Measurements from ENCODE around the gene EXOG.
A peak's percentile ranks its signal among the peaks of the same experiment; 100 is the strongest.

Gene EXOG

DNA sequence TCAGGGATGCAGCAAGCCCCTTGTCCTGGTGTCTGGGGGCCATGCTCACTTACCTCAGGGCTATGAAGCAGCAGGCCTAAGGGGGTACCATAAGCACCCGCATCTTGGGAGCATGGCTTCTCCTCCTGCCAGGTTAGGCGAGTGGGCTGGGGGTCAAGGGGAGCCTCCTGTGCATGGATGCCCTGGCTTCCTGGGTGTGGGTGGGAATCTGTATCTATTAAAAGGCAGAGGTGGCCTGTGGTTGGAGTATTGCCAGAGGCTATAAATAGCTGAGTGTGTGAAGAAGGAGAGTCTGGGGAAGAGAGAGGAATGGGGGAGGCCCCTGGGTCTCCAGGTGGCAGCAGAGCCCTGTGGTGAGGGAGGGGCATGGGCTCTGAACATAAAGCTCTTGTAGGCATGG is 22.9 kb upstream of the EXOG start:
- no peak for DNase-seq

DNA sequence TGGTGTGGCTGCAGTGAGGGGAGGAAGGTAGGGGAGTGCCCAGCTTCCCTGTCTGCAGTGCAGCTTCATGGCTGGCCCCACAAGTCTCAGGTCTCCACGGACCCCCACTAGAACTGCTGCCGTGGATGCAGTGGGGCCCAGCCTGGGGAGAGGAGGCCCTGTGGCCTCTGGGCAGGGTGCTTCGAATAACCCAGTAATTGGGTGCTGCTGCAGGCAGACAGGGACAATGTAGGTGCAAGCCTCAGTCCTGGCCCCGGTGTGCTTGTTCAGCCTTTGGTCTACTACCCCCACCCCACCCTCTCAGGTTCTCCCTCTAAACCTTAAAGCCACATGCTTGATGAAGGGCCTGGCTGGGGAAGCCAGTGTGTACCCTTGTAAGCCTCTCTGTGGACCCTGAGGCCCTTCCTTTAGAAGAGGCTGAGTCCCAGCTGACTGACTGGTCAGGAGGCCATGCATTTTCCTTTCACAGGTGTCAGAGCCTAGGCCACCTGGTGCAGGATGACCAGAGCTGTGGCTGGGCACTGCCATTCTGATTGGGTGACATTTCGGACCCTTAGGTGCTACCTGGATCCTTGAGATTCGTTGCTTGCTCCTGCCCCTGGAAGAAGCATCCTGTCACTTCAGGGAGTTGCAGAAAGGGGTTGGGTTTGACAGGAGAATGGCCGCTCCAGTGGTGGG is 21.1 kb upstream of the EXOG start:
- no peak for DNase-seq

DNA sequence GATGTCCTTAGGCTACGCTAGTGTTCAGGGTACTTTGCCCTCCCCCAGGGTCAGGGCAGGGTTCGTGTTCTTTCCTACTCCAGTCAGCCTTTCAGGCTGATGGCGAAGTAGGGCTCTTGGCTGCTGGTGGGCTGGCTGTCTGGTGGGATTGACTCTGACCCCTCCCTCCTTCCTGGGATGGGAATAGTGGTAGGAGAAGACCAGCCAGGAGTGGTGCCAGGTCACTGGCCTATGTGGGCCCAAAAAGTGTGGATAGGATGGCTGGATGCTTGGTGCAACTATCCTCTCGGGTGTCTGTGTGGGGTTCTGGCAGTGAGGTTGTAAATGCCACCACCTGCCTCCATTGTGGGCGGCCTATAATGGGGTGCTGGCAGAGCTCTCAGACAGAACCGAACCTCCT is 20.4 kb upstream of the EXOG start:
- no peak for DNase-seq

DNA sequence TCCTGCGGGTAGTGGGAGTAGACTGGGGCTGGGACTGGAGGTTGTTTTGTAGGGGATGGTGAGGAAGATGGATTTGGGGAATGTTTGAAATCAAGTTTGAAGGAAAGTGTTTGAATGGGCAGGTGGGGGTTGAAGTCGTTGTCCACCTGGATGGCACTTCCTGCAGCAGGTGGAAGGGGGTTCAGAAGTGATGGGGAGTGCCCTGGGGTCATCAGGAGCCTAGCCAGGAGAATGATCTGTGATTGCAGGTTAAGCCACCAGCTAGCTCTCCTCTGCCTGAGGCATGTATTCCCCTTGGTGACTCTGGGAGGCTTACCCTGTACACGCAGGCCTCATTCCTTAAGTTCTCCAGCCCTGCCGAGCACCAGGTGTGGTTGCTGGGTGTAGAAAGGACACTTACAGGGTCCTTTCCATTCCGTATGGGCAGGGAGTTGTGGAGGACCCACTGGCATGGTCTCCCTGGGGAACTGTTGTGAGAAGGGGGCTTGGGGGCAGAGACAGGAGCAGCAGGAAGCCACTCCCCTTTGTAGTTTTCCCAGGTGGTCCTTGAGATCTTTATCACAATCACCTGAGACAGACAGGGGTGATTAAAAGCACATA is 19.9 kb upstream of the EXOG start:
- no peak for DNase-seq

DNA sequence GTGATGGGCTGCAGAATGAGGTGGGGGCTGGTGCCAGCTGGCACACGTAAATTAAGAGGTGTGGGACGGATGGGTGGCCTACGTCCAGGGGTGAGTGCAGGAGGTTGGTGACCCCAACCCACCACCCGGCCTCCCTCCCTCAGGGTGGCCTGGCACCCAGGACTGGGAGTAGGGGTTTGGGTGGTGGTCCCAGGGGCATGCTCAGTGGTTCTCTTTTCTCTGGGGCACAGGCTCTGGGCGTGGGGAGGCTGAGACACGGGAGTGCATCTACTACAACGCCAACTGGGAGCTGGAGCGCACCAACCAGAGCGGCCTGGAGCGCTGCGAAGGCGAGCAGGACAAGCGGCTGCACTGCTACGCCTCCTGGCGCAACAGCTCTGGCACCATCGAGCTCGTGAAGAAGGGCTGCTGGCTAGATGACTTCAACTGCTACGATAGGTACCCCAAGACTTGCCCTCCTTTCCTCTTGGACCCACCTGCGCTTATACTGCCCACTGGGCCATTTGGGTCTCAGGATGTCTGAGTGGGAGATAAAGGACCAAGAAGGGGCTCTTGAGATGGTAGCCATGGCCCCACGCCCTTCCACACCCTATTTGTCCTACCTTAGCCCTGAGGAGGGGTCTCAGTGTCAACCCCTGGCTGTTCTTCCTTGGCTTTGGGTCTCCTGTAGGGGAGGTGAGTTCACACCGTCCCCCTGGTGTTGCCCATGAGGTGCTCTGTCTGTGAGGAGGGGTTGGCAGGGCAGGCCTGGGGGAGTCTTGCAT is 18.9 kb upstream of the EXOG start:
- DNase-seq = no peak

DNA sequence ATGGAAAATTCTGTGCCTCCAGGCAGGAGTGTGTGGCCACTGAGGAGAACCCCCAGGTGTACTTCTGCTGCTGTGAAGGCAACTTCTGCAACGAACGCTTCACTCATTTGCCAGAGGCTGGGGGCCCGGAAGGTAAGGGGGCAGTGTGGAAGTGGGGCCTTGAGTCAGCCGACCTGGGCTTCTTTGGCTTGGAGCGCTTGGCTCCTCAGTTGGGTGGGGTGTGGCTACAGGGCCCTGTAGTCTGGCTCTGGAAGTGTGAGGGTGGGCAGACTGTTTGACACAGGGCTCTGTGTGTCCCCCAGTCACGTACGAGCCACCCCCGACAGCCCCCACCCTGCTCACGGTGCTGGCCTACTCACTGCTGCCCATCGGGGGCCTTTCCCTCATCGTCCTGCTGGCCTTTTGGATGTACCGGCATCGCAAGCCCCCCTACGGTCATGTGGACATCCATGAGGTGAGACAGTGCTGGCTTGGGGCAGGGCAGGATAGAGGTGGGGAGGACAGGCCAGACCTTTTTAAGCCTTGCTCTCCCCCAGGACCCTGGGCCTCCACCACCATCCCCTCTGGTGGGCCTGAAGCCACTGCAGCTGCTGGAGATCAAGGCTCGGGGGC is 18.2 kb upstream of the EXOG start:
- no peak for DNase-seq

DNA sequence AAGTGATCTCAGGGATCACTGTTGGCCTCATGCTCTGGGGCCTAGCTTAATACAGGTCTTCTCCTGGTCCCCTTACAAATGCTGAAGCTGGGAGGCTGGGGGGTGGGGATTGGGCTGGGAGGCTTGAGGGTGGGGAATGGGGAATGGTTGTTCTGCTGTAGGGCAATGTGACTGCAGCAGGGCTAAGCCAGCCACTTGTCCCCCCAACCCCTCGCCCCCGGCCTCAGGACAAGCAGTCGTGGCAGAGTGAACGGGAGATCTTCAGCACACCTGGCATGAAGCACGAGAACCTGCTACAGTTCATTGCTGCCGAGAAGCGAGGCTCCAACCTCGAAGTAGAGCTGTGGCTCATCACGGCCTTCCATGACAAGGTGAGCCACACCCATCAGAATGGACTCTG is 17.2 kb upstream of the EXOG start:
- no peak for DNase-seq

DNA sequence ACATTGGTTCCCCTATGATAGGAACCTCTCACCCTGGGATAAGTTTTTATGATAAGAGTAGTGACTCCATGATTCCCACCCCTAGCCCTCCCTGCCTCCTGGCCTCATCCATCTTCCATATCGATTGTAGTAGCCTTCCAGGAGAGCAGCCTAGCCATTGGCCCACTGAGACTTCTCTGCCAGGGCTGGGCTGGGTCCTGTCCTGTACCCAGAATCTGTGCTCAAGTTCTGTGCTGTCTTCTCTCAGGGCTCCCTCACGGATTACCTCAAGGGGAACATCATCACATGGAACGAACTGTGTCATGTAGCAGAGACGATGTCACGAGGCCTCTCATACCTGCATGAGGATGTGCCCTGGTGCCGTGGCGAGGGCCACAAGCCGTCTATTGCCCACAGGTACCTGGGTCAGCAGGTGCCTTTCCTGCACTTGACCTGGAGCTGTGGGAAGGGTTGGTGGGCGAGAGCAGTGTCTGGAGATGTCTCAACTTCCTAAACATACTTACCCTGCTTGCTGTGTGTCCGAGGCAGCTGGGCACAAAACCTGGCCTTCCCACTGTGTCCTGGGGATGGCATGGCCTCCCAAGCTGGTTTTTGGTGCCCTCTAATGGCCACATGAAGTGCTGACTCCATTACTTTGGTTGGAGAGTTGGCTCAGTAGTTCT is 16.6 kb upstream of the EXOG start:
- DNase-seq = peak; percentile 62

DNA sequence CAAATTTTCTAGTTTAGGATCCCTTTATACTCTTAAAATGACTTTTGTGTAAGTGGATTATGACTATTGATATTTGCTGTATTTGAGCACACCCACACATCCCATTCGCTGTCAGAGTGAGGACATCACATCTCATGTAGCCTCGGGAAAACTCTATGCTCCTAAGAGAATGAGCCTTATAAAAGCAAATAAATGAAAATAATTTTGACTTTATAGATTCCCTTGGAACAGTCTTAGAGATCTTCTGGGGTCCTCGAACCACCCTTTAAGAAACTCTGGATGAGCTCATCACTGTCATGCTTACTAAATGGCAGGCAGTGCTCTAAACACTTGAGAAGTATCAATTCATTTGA is 16.1 kb upstream of the EXOG start:
- no peak for DNase-seq

DNA sequence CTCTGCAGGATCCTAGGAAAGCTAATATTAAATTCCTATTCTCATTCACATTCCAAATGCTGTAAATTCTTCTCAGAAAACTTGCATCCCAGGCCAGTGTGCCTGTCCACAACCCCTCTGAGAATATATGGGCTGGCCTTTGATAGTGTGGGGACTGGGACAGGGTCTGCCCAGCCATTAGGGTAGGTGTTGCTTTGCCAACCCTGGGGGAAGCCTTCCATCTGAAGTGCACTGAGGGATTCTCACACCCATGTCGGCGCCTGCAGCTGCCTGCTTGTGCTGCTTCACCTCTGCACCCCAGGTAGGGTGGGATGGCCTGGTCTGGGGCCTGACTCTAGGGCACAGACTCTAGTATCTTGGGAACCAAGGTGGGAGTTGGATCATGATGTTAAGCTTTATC is 15.2 kb upstream of the EXOG start:
- DNase-seq = no peak

DNA sequence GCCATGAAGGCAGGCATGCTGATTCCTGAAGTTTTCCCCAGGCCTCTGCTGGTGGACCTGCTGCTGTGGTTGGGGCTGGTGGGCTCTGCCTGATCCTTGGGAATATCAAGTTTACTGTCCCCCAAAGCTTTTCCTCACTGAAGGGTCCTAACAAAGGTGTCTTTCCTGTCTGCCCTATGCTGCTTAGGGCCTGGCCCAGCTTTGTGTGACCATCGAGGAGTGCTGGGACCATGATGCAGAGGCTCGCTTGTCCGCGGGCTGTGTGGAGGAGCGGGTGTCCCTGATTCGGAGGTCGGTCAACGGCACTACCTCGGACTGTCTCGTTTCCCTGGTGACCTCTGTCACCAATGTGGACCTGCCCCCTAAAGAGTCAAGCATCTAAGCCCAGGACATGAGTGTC is 13.2 kb upstream of the EXOG start:
- DNase-seq = no peak

DNA sequence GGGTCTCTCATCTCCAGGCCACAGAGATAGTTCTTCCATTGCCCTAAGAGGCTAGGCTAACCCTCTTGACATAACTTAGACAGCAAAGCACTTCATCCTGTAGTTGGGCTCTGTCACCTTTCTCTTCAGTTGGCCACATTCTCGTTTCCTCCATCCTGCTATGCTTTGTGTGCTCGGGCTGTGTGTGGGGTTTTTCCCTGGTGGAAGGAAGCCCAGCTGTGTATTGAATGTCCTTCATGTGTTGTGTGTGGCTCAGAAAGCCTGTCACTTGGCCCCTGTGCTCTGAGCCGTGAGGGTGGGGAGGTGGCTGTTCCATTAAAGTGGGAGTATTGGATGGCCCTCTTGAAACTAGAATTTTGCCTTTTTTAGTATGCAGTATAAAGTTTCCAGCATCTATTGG is 8.8 kb upstream of the EXOG start:
- DNase-seq = no peak

DNA sequence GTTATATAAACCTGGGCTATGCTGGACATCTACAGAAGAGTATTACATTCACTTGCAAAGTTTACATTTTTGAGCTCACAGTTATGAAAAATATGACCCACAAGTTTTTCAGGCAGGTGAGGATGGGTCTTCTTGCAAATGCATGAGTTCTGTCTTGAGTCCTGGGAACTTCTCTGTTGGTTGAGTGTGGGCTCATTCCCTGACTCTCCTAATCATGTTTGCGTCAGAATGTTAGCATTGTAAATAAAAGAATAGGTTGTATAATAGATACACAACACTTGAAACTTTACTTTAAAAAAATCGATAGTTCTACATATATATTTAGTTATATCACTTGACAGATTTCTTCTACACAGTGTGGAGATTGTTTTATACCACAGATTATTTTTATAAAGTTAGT is 7.2 kb upstream of the EXOG start:
- DNase-seq = no peak

DNA sequence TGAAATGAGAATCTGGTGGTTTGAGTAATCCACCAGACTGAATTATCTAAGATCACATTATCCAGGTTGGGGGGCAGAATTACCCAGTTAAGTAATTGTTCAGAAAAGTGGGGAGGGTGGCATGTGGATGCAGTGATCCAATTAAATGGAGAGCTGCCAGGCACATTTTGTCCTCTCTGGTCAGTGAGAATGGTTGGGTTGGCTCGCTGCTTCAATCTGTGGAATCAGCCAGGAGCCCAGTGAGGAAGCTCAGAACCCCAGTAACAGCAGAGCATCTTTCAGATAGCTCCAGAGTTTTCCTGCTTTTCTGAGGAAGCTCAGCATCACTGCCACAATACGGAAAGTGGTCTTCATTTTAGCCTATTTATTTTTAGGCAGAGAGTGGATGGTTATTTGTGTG is 6.4 kb upstream of the EXOG start:
- DNase-seq = no peak

DNA sequence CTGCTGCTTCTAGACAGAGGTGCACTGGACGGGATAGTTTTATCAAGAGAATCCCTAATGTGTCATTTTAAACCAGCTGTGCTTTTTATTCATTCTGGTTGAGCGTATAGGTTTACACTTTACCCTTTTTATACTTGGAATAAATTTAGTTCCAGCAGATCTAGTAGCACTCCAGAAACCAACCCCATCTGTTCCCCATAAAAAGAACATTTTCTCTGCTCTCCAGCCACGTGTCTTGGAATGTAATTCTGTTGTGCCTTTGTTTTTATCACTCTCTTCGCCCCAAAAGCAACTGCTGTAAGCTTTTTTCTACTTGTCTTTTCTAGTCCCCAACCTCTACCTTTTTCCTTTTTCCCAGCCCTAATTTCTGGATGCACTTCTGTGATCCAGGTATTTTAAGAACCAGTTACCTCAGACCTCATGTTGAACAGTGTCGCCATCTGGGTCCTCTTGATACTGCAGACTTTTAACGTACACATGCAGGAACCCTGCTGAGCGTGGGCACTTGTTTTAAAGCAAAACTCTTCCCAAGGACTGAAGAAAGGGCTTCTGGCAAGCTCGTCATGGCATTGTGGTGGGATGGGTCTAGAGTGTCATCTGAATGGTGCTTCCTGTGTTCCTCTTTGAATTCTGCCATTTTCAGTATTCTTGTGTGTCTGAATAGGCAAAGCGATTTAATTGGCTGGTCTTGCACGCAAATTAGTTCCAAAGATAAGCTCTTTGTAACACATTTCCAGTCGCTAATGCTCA is 5.7 kb upstream of the EXOG start:
- no peak for DNase-seq

DNA sequence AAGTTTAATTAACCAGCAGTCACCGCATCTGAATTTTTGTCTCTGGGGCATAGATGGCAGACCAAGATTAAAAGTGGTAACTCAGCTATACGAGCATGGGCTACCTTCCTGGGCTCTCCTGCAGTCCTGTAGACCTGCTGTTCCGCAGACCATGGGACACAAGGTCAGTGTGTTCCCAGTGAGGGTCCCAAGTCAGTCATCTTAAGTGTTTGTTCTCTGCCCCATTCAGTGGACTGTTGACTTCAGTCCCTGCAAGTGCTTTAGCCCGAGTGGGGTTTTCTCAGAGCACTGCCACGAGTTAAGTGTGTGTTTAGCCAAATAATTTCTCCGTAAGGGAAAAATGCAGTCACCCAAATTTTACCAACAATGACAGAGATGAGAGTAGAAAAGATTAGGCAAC is 4.9 kb upstream of the EXOG start:
- DNase-seq = no peak

DNA sequence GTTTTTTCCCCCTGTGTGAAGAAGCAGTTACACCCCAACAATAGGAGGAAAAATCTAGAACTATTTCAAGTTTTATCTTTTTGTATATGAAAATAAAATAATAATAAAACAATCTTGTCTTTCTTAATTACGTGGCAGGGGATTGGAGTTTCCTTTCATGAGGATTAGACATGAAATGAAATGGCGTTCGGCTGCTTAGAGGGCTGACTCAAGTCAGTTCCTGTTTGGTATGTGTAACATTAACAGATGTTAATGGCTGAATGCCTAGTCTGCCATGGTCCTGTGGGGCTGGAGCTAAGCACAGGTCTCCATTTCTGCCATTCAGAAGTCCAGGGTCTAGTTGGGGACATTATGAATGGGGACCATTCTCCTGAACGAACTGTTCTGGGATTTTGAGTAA is 3.1 kb upstream of the EXOG start:
- DNase-seq = no peak

DNA sequence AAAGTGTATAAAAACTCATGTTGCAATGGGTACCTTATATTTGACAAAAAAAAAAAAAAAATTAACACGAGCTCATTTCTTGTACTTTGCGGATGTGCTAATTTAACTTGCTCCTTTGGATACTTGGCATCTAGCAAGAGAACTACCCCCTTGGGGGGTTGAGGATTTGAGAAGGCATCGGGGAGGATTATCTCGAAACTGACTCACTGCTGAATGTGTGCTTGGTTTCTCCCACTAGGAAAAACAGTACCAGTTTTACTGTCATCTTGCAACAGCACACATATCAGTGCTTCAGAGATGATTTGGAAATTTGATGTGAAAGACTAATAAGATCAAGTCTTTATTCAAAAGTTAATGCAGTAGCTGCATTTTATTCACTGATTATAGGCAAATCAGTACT is 891 bp downstream of the EXOG start:
- no peak for DNase-seq

DNA sequence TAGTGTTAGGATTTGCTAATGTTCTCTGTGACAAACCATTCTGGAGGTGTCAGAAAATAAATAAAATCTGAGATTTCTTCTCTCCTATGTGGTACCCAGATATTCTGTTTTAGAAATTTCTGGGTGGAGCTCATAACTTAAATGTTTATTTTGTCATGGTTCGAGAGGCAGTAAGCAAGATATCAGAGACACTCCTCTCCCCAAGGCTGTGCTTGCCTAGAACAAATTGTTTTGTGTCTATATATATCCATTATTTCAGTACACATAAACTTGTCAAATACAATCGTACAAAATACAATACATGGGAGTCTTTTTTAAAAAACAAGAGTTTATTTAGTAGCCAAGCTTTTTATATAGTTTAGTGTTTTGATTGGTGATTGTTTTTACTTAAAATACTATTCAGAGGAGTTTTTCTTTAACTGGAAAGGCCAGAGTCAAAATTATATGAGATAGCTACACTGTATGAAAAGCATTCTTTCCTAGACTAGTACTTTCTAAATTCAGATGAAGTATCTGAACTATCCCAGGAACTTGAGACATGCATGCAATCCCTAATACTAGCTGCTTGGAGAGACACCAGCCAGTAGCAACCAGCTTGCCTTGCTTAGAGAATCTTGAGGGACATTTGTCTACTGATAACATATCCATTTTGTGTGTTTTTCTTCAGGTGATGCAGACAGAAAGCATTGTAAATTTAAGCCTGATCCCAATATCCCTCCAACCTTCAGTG is 4.7 kb downstream of the EXOG start:
- DNase-seq = no peak

DNA sequence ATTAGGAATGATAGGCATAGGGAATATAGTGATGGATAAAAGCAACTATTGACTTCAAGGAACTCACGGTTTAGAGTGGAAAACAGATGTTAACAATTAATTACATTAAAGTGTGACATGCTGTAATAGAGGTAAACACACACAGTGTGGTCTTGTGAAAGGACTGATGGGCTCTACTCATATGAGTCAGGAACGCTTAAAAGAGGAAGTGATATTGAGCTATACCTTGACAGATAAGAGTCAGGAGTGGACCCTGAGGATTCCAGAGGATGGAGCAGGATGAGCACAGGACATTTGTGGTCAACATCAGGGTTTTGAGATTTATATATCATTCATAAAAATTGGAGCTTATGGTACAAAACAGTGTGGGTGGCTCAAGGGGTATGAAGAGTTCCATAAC is 11.0 kb downstream of the EXOG start:
- no peak for DNase-seq

DNA sequence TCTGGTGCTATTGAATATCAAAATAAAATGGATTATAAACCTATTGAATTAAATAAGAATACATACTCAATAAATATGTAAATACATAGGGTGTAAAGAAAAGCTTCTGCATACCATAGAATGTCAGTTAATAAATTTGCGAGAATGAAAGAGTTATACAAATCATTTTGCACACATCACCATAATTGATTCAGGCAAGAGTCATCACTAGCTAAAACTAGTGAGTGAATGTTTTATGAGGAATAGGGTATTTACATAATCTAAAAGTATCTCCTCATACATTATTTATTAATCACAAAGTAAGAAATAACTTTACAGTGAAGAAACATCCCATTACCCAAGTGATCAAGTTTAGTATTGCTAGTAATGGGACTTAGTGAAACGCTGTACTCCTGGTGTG is 13.6 kb downstream of the EXOG start:
- no peak for DNase-seq

DNA sequence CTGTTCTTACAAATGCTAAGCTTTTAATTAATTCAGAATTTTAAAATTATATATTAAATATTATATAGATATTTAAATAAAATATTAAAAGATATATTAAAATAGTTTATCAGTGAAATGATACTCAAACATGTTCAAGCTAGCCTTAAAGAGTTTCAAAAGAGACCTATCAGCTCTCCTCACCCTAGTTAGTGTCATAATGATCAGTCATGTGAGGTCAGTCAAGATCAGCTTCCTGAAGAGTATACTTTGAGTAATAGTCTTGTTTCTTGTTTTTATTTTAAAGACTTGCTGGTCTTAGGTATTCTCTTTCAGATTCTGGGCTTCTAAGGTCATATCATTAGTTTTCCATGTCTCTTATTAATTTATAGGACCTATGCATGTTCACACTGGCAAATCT is 14.5 kb downstream of the EXOG start:
- no peak for DNase-seq
